DOHH2 (cell line): Measurements from ENCODE around the gene SPTLC2.

Source experiments
- H3F3A ChIP-seq: fragments of 200-600 bp; sonication (generic), shearing (Covaris generic); 2 replicates; pipeline ENCODE4 v1.6.0; 2016; ENCODE audit warnings: antibody characterized with exemption, mild to moderate bottlenecking; ENCODE audit not compliant: control insufficient read depth, insufficient read depth
- H3K27ac ChIP-seq: fragments of 200-600 bp; sonication (generic); 2 replicates; pipeline ENCODE4 v1.5.1; 2014; ENCODE audit warnings: low read depth, mild to moderate bottlenecking, low read length, moderate library complexity
- H3K27me3 ChIP-seq: fragments of 200-600 bp; sonication (generic); 2 replicates; pipeline ENCODE4 v1.6.1; 2014; ENCODE audit warnings: mild to moderate bottlenecking, low read length, mixed read lengths; ENCODE audit not compliant: control insufficient read depth
- H3K36me3 ChIP-seq: fragments of 200-600 bp; sonication (generic); 2 replicates; pipeline ENCODE4 v1.6.1; 2014; ENCODE audit warnings: mild to moderate bottlenecking, low read length, moderate library complexity, mixed read lengths; ENCODE audit not compliant: control insufficient read depth
- H3K4me1 ChIP-seq: fragments of 200-600 bp; sonication (generic); 2 replicates; pipeline ENCODE4 v1.6.1; 2014; ENCODE audit warnings: mild to moderate bottlenecking, low read length, mixed read lengths; ENCODE audit not compliant: control insufficient read depth
- H3K4me2 ChIP-seq: fragments of 200-600 bp; sonication (generic); 2 replicates; pipeline ENCODE4 v1.6.0; 2014; ENCODE audit warnings: mild to moderate bottlenecking, low read length, moderate library complexity
- H3K4me3 ChIP-seq: fragments of 200-600 bp; sonication (generic); 2 replicates; pipeline ENCODE4 v1.5.1; 2014; ENCODE audit warnings: mild to moderate bottlenecking, low read length, mixed read lengths
- H3K79me2 ChIP-seq: fragments of 200-600 bp; sonication (generic); 2 replicates; pipeline ENCODE4 v1.6.1; 2014; ENCODE audit warnings: mild to moderate bottlenecking, low read length, mixed read lengths; ENCODE audit not compliant: control insufficient read depth
- H3K9me2 ChIP-seq: fragments of 200-600 bp; sonication (generic); replicated peaks from 2 replicates; pipeline ENCODE4 v1.6.1; 2014; ENCODE audit warnings: mild to moderate bottlenecking, low read length, mixed read lengths; ENCODE audit not compliant: control insufficient read depth
- H3K9me3 ChIP-seq: fragments of 200-600 bp; sonication (generic); 2 replicates; pipeline ENCODE4 v1.6.1; 2014; ENCODE audit warnings: antibody characterized with exemption, low read length, mixed read lengths; ENCODE audit not compliant: control insufficient read depth, insufficient read depth
- H4K20me1 ChIP-seq: fragments of 200-600 bp; sonication (generic); 2 replicates; pipeline ENCODE4 v1.6.0; 2014; ENCODE audit warnings: low read depth, mild to moderate bottlenecking, antibody characterized with exemption, low read length, moderate library complexity; ENCODE audit not compliant: control insufficient read depth, insufficient read depth
- CTCF ChIP-seq: fragments of 200-600 bp; sonication (generic); IDR thresholded peaks from one replicate; pipeline ENCODE4 v1.5.1; 2014; ENCODE audit warnings: antibody characterized with exemption, mild to moderate bottlenecking, low read depth, low read length; ENCODE audit not compliant: poor library complexity, severe bottlenecking
- EZH2phosphoT487 ChIP-seq: fragments of 200-600 bp; sonication (generic); IDR thresholded peaks from 2 replicates; pipeline ENCODE4 v1.6.1; 2017; ENCODE audit warnings: borderline replicate concordance, mild to moderate bottlenecking, antibody characterized with exemption, low read length, moderate library complexity, mixed read lengths

Gene SPTLC2

GRCh38 chr14:77659831-77660230, 43.4 kb upstream of the SPTLC2 start:
- H3F3A ChIP-seq, result no peaks in the 10 kb centered on the region
- H3K27ac ChIP-seq, result no peak overlapping the region
- no peaks in the 10 kb centered on the region for H3K9me3 ChIP-seq
- no peaks in the 10 kb centered on the region for H3K9me2 ChIP-seq
- H3K79me2 ChIP-seq, result no peaks in the 10 kb centered on the region
- H3K27me3 ChIP-seq, result peaks cover 3% of the 10 kb centered on the region; the same call in 1 of the 2 replicates
- no peaks in the 10 kb centered on the region for H4K20me1 ChIP-seq
- H3K4me3 ChIP-seq, result no peak overlapping the region
- TF ChIP-seq CTCF (no peak), EZH2phosphoT487 (no peak)
- no peak overlapping the region for H3K4me2 ChIP-seq
- H3K36me3 ChIP-seq, result no peaks in the 10 kb centered on the region
- H3K4me1 ChIP-seq, result peaks cover 14% of the 10 kb centered on the region

- Histone ChIP-seq H3K27ac (no peak overlapping the region), H3K27me3 (no peaks in the 10 kb centered on the region; the same call in 1 of the 2 replicates), H3K79me2 (no peaks in the 10 kb centered on the region), H3K9me3 (no peaks in the 10 kb centered on the region), H3K9me2 (no peaks in the 10 kb centered on the region), H3K4me1 (peaks cover 22% of the 10 kb centered on the region), H4K20me1 (no peaks in the 10 kb centered on the region), H3K4me3 (peak overlapping the region; percentile 19; the same call in 1 of the 2 replicates), H3K4me2 (peak overlapping the region; percentile 48), H3K36me3 (no peaks in the 10 kb centered on the region), H3F3A (no peaks in the 10 kb centered on the region)
- TF ChIP-seq EZH2phosphoT487 (no peak), CTCF (no peak)
Measured at GRCh38 chr14:77657280-77657679, 40.8 kb upstream of the SPTLC2 start.

- H3K27ac ChIP-seq, result no peak overlapping the region
- no peak overlapping the region for H3K4me2 ChIP-seq
- TF ChIP-seq EZH2phosphoT487, result no peak
- no peak for TF ChIP-seq CTCF
- H3K27me3 ChIP-seq, result no peaks in the 10 kb centered on the region
- H3K4me1 ChIP-seq, result peaks cover 22% of the 10 kb centered on the region
- no peaks in the 10 kb centered on the region for H4K20me1 ChIP-seq
- no peaks in the 10 kb centered on the region for H3K9me2 ChIP-seq
- no peaks in the 10 kb centered on the region for H3K9me3 ChIP-seq
- no peaks in the 10 kb centered on the region for H3K79me2 ChIP-seq
- H3K4me3 ChIP-seq, result no peak overlapping the region
- H3F3A ChIP-seq, result no peaks in the 10 kb centered on the region
- H3K36me3 ChIP-seq, result no peaks in the 10 kb centered on the region
Measured at GRCh38 chr14:77654001-77654441, 37.6 kb upstream of the SPTLC2 start.

- Histone ChIP-seq H3F3A (no peaks in the 10 kb centered on the region), H3K27me3 (no peaks in the 10 kb centered on the region), H3K4me2 (no peak overlapping the region), H3K27ac (no peak overlapping the region), H4K20me1 (no peaks in the 10 kb centered on the region), H3K36me3 (no peaks in the 10 kb centered on the region), H3K79me2 (no peaks in the 10 kb centered on the region), H3K4me1 (peaks cover 9% of the 10 kb centered on the region), H3K4me3 (no peak overlapping the region), H3K9me2 (no peaks in the 10 kb centered on the region), H3K9me3 (no peaks in the 10 kb centered on the region)
- TF ChIP-seq EZH2phosphoT487 (no peak), CTCF (no peak)
Measured at GRCh38 chr14:77649326-77649725, 32.9 kb upstream of the SPTLC2 start.
